NCI-H2029 treated with DMSO at 0.1 percent for 48 hours (cell line): ENCODE data around the gene KARS1.

Experiments
- DNase-seq: peaks from one replicate; lab custom pipeline; 2025; lab: John Stamatoyannopoulos, UW

Gene KARS1

DNA sequence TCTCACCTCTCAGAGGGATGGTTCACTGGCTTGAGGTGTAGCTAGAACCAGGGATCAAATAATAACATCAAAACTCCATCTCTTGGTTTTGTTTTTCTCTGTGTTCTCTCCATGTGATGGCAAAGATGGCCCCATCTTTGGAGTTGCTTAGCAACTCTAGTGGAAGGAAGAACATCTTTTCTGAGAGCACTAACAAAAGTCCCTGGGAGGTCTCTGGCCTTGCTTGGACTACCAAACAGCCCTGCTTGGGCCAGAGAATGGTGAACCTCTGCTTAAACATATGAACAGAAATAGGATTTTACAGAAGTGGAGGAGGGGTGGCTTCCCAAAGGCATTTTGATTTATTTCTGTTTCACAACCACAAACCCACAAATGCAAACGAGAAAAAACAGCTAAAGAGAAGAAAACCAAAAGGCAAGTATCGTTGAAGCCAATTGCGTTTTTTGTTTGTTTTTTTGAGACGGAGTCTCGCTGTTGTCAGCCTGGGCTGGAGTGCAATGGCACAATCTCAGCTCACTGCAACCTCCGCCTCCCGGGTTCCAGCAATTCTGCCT lies 68.1 kb downstream of the KARS1 start:
- no peak for DNase-seq

DNA sequence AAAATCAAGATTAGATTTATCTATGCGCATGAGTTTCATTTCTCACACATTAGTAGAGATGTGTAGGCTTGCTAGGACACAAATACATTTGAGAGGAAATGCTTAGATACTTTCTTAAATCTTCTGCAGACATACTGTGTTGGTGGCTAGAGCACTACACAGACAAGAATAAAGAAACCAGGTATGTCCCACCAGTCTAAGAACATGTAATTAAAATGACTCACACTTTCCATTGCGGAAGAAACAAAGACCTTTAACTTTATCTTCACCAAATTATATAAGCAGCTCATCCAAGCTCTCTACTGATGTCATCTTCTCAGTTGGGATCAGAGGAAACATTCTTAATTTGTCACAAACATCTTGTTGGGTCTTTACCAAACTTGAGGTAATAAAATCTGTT lies 68.7 kb downstream of the KARS1 start:
- DNase-seq = no peak

DNA sequence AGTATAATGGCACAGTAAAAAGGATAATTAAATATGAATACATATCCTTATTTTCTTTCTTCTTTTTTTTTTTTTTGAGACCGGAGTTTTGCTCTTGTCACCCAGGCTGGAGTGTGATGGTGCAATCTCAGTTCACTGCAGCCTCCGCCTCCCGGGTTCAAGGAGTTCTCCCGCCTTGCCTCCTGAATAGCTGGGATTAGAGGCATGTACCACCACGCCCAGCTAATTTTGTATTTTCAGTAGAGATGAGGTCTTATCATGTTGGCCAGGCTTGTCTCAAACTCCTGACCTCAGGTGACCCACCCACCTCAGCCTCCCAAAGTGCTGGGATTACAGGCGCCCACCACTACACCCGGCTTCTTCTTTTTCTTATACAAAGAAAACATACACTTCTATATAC lies 69.3 kb downstream of the KARS1 start:
- no peak for DNase-seq
